GM10266 (cell line): Measurements from ENCODE around the gene SNCG.

Experiments used
- DNase-seq: peaks from one replicate; pipeline ENCODE4 v3.0.0; 2012; ENCODE audit errors: extremely low spot score
- CTCF ChIP-seq: IDR thresholded peaks from 2 replicates; pipeline ENCODE4 v1.5.1; 2012; ENCODE audit warnings: mild to moderate bottlenecking, low read depth; ENCODE audit not compliant: control insufficient read depth, insufficient read depth; ENCODE audit errors: missing control alignments

The SNCG gene

GRCh38 chr10:86953747-86954680 lies 4.4 kb upstream of the SNCG start:
- DNase-seq: no peak
- TF ChIP-seq CTCF: no peak

GRCh38 chr10:86954681-86955500 lies 3.5 kb upstream of the SNCG start:
- TF ChIP-seq CTCF: no peak
- no peak for DNase-seq

GRCh38 chr10:86955501-86956194 lies 2.8 kb upstream of the SNCG start:
- DNase-seq: no peak
- no peak for TF ChIP-seq CTCF

GRCh38 chr10:86956195-86956847 lies 2.1 kb upstream of the SNCG start:
- TF ChIP-seq CTCF: no peak

GRCh38 chr10:86956848-86957448 lies 1.5 kb upstream of the SNCG start:
- DNase-seq: no peak
- TF ChIP-seq CTCF: no peak

More at GRCh38 chr10:86956195-86956847, 2.1 kb upstream of the SNCG start:
- no peak for DNase-seq

GRCh38 chr10:86957471-86958115 lies 806 bp upstream of the SNCG start, which contains the start of gene MMRN2:
TSS of gene MMRN2 (minus strand) at chr10:86957615. CDS start at chr10:86957541, 74 bp downstream.
- no peak for TF ChIP-seq CTCF
- no peak for DNase-seq
